Activated CD4-positive, alpha-beta T cell treated with anti-CD3 and anti-CD28 coated beads, Interleukin-2, amount 10 ng/mL, durations not matched to agents 24 days and 14 days (primary cell): ENCODE data around the gene R3HDM2. TPM values are rescaled to one million over a fixed set of nuclear protein-coding genes. Genes with fewer than 3 reads are reported as not detected.
"Not testable (repeated sequence)": the region's sequence is repeated elsewhere in the genome, so short reads cannot be mapped to it uniquely, and the experiment has no call there.

ENCODE experiments used
- DNase-seq: peaks from one replicate; pipeline ENCODE4 v3.0.0; 2022
- H3K27ac Mint-ChIP-seq: one replicate; pipeline ENCODE4 v1.8.0; 2022; ENCODE audit warnings: mild to moderate bottlenecking, mixed read lengths
- H3K27me3 Mint-ChIP-seq: one replicate; pipeline ENCODE4 v1.8.0; 2022; ENCODE audit warnings: mixed read lengths
- H3K36me3 Mint-ChIP-seq: one replicate; pipeline ENCODE4 v1.8.0; 2022; ENCODE audit warnings: low read depth, mild to moderate bottlenecking, mixed read lengths
- H3K4me1 Mint-ChIP-seq: one replicate; pipeline ENCODE4 v1.8.0; 2021; ENCODE audit warnings: mixed read lengths
- H3K4me3 Mint-ChIP-seq: one replicate; pipeline ENCODE4 v1.8.0; 2022; ENCODE audit warnings: mild to moderate bottlenecking, moderate library complexity, mixed read lengths
- H3K9me3 Mint-ChIP-seq: one replicate; pipeline ENCODE4 v1.8.0; 2021; ENCODE audit warnings: mixed read lengths
- intact Hi-C: fragments of 100-400 bp; cut with micrococcal nuclease; formaldehyde crosslinking; loops from one replicate; pipeline ENCODE4 v1.15.1; 2023
- total RNA-seq: library from RNA; stranded (reverse); gene quantifications from 2 replicates; pipeline ENCODE4 v1.2.3, GENCODE V29; 2022

The R3HDM2 gene
- total RNA-seq, 1 donor from 2014 or later: 45.8 TPM

DNA sequence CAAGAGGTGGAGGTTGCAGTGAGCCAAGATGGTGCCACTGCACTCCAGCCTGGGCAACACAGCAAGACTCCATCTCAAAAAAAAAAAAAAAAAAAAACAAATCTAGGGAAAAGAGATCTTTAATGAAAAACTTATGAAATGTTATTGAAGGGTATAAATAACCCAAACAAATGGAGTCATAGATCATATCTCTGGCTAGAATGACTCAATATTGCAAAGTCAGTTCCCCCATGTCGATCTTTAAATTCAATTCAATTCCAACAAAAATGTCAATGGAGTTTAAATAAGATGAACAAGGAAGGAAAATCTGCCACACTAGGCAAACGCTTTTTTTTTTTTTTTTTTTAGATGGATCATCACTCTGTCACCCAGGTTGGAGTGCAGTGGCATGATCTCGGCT is 78.7 kb downstream of the R3HDM2 start:
- Mint-ChIP-seq H3K9me3 (peaks cover 5% of the 10 kb centered on the region), H3K4me1 (no peaks in the 10 kb centered on the region), H3K27me3 (no peaks in the 10 kb centered on the region), H3K36me3 (peaks cover 28% of the 10 kb centered on the region), H3K27ac (no peak overlapping the region), H3K4me3 (no peak overlapping the region)
- DNase-seq: no peak
- intact Hi-C loops: no loop called here

DNA sequence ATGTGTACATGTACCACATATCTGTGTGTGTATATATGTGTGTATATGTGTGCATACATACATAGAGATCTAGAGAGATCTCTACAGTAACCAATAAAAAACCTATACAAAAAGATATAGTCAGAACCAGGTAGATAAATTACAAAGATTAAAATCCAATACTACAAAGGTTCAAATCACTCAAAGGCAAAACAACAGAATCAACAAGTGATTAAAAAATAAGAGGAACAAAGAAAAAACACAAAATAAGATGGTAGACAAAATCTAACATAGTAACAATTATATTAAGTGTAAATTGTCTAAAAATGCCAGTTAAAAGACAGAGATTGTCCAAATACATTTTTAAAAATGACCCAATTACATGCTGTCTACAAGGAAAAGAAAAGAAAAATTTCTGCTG is 83.6 kb downstream of the R3HDM2 start:
- intact Hi-C loops: no loop called here
- Mint-ChIP-seq H3K27me3 (no peaks in the 10 kb centered on the region), H3K4me3 (no peak overlapping the region), H3K9me3 (peaks cover 6% of the 10 kb centered on the region), H3K36me3 (peaks cover 31% of the 10 kb centered on the region), H3K27ac (no peak overlapping the region), H3K4me1 (peaks cover 6% of the 10 kb centered on the region)
- no peak for DNase-seq

DNA sequence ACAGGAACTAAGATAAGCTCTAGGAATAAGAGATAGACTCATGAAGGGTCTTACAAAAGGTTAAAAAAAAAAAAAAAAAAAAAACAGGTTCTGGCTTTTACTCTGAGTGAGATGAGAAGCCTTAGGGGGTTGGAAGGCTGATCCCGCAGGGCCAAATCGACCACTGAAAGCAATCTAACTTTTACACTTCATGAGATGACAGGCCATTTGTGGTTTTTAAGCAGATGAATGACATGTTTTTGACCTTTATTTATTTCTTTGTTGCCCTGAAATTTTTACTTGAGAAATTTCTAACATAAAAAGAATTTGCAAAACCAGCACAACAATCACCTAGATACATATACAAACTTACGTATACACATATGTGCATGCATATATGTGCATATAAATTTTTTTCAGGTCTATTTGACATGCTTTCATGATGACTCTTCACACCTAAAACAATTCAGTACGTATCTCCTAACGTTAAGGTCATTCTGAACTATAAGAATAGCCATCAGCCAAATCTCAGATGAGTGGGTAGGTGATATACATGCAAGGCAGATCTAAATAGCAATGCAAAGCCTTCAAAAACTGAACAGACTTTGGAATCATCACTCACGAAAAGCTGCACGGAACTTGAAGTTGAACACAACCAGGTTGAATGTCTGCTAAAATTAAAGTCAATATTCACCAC is 87.0 kb downstream of the R3HDM2 start:
- intact Hi-C loops: no loop called here
- Mint-ChIP-seq H3K4me1 (peaks cover 6% of the 10 kb centered on the region), H3K4me3 (no peak overlapping the region), H3K9me3 (peaks cover 6% of the 10 kb centered on the region), H3K27ac (no peak overlapping the region), H3K36me3 (peaks cover 30% of the 10 kb centered on the region), H3K27me3 (no peaks in the 10 kb centered on the region)
- no peak for DNase-seq

DNA sequence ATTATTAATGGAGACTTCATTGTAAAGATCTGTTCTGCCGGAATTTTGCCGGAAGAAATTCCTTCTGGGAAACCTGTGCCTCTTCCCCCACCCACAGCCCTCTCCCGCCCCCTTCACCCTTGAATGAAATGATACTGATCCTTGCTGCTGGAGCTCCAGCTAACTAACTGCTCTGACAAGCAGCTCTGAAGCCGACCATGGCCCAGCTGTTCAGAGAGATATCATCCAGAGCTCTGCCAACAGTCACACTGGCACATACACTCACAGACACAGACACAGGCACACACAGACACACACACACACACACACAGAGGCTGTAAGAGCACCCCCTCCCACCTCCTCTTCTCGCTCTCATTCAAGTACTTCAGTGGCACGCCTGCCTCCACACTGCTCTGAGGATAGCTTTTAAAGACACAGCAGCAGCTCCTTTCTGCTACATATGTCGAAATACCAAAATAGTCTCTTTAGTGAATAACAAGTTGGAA is 88.6 kb downstream of the R3HDM2 start:
- intact Hi-C loops: no loop called here
- Mint-ChIP-seq H3K36me3 (peaks cover 28% of the 10 kb centered on the region), H3K27me3 (no peaks in the 10 kb centered on the region), H3K9me3 (peaks cover 3% of the 10 kb centered on the region), H3K4me1 (peaks cover 6% of the 10 kb centered on the region), H3K27ac (no peak overlapping the region), H3K4me3 (no peak overlapping the region)
- no peak for DNase-seq

DNA sequence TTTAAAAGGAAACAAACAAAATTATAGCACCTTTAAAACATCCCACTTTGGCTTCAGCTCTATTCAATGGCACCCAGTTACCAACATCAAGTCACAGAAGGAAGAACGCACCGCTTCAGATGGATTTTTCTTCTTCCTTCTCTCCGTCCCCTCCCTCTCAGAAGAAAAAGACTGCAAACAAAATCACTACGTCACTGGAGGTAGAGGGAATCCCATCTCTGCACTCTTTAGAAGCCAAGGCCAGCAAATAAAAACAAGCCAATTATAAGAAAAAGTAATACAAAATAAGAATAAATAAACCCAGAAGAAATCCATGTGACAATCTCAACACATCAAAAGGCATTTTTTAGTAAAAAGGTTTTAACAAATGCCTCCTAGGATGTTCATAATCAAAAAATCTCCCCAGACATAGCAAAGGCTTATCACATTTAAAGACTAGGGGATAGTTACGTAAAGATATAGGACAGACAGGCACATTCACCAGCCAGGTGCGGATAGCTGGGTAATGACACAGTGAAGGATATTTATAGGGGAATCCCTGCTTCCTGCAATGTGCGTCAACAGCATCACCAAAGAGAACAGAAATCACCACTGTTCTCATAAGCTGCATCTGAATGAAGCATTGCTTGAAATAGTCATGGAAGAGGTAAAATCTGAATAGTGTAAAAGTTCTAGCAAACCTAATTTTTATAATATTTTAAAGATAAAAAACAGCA is 89.4 kb downstream of the R3HDM2 start:
- H3K4me3 Mint-ChIP-seq: no peak overlapping the region
- H3K4me1 Mint-ChIP-seq: peaks cover 6% of the 10 kb centered on the region
- intact Hi-C loops: no loop called here
- no peaks in the 10 kb centered on the region for H3K27me3 Mint-ChIP-seq
- H3K9me3 Mint-ChIP-seq: peaks cover 5% of the 10 kb centered on the region
- DNase-seq: no peak
- no peak overlapping the region for H3K27ac Mint-ChIP-seq
- peaks cover 31% of the 10 kb centered on the region for H3K36me3 Mint-ChIP-seq

DNA sequence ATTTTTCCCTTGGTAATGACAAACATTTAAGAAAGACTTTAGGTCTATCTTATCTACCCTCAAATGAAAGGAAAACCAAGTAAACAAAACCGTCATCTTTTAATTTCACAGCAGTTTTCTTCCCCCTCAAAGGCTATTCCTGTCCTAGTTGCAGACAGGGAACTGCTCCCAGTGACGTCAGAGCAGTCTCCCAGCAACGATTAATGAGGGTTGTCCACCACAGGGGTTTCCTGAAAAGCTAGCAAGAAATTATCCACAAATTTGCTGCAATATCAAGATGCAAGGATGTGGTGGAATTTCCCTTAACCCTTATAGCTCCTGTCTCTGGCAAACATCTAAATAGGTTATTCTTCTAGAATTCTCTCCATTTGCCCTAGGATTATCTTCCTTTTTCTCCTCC is 90.7 kb downstream of the R3HDM2 start:
- no peak for DNase-seq
- Mint-ChIP-seq H3K4me3 (no peak overlapping the region), H3K9me3 (peaks cover 8% of the 10 kb centered on the region), H3K4me1 (peaks cover 6% of the 10 kb centered on the region), H3K36me3 (peaks cover 35% of the 10 kb centered on the region), H3K27me3 (no peaks in the 10 kb centered on the region), H3K27ac (no peak overlapping the region)
- intact Hi-C loops: no loop called here

DNA sequence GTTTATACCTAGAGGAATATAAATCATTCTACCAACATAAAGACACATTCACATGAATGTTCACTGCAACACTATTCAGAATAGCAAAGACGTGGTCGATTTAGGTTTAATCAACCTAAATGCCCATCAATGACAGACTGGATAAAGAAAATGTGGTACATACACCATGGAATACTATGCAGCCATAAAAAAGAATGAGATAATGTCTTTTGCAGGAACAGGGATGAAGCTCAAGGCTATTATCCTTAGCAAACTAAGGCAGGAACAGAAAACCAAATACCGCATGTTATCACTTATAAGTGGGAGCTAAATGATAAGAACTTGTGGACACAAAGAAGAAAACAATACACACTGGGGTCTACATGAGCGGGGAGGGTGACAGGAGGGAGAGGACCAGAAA is 94.5 kb downstream of the R3HDM2 start:
- H3K36me3 Mint-ChIP-seq: peaks cover 30% of the 10 kb centered on the region
- H3K27ac Mint-ChIP-seq, DNase-seq, intact Hi-C loops, H3K4me1 Mint-ChIP-seq, H3K4me3 Mint-ChIP-seq, H3K9me3 Mint-ChIP-seq, H3K27me3 Mint-ChIP-seq: not testable (repeated sequence)

DNA sequence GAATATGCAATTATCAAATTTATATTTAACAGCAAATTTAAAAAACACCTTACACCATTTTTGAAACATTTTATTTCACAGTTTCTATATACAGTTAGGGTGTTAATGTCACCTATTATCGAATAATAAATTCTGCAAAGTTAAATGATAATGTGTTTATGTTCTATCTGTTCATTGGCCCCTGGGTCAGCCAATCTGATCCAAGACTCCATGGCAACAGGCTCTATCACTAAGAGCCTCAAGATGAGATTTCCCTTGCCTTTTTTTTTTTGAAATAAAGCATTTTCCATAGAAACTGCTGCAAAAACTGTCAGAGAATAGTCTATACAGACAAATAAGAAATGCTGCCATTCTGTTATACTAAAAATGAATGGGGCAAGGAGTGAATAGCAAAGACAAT is 96.6 kb downstream of the R3HDM2 start:
- DNase-seq: no peak
- no peaks in the 10 kb centered on the region for H3K4me1 Mint-ChIP-seq
- no peaks in the 10 kb centered on the region for H3K27me3 Mint-ChIP-seq
- no peak overlapping the region for H3K27ac Mint-ChIP-seq
- H3K36me3 Mint-ChIP-seq: peaks cover 31% of the 10 kb centered on the region
- H3K9me3 Mint-ChIP-seq: peaks cover 8% of the 10 kb centered on the region
- no peak overlapping the region for H3K4me3 Mint-ChIP-seq
- intact Hi-C loops: no loop called here

DNA sequence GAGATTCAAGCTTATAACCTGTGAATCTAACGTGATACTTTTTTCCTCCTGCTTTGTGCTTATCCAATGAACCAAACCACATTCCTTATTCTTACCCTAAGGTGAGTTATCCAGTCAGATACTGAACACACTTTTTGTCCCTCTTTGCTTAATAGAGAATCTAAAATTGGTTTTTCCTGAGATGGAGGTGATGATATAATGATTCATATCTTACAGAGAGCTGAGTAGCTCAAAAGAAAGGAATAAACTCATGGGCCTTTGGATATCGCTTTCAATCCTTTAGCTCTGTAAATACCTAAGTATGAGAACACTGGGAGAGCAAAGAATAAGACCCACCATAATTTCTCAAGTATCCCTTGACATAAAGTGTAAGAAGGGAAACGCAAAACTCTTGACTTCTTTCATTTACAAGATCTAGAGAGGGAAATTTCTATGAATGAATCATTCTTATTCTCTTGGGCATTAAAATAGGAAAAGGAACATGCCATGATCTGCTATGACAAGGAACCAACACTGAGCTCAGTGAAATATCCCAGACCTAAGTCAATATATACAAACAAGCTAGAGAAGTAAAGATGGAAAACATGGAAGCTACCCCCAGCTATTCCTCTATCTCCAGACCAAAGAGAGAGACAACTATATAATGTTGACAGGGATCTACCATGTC is 98.1 kb downstream of the R3HDM2 start:
- Mint-ChIP-seq H3K4me3 (no peak overlapping the region), H3K27ac (no peak overlapping the region), H3K27me3 (no peaks in the 10 kb centered on the region), H3K36me3 (peaks cover 24% of the 10 kb centered on the region), H3K9me3 (peaks cover 8% of the 10 kb centered on the region), H3K4me1 (no peaks in the 10 kb centered on the region)
- intact Hi-C loops: no loop called here
- no peak for DNase-seq

DNA sequence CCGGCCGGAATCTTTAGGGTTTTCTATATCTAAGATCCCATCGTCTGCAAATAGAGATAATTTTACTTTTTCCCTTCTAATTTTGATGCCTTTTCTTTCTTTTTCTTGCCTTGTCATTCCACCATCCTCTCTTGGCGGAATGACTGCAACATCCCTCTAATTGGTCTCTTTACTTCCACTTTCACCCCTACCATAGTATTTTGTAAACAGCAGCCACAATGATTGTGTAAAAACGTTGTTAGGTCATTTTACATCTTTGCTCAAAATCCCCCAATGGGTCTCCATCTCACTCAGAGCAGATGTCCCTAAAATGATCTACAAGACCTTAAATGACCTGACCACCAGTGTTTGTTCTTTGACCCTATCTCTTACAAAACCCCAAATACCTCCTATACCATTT is 99.9 kb downstream of the R3HDM2 start:
- intact Hi-C loops: no loop called here
- H3K27ac Mint-ChIP-seq: no peak overlapping the region
- no peaks in the 10 kb centered on the region for H3K9me3 Mint-ChIP-seq
- DNase-seq: no peak
- peaks cover 22% of the 10 kb centered on the region for H3K36me3 Mint-ChIP-seq
- H3K27me3 Mint-ChIP-seq: no peaks in the 10 kb centered on the region
- no peak overlapping the region for H3K4me3 Mint-ChIP-seq
- H3K4me1 Mint-ChIP-seq: no peaks in the 10 kb centered on the region

DNA sequence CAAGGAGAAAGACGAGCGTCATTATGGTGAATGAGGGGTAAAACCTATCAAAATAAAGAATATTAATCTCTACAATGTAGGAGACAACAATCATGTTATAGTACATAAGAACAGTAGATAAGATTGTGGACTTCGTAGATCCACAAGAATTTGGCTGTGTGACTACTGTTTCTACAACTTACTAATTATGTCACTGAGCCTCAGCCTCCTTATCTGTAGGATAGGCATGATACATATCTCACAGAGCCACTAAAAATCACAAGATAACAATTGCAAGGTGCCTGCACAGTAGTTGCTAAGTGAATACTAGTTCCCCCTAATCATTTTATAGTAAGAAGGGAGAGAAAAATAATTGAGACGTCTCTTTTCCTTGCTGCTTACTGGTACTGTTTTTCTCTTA is 101.6 kb downstream of the R3HDM2 start:
- Mint-ChIP-seq H3K27ac (no peak overlapping the region), H3K4me3 (no peak overlapping the region), H3K9me3 (no peaks in the 10 kb centered on the region), H3K4me1 (no peaks in the 10 kb centered on the region), H3K36me3 (peaks cover 23% of the 10 kb centered on the region), H3K27me3 (no peaks in the 10 kb centered on the region)
- intact Hi-C loops: no loop called here
- no peak for DNase-seq

DNA sequence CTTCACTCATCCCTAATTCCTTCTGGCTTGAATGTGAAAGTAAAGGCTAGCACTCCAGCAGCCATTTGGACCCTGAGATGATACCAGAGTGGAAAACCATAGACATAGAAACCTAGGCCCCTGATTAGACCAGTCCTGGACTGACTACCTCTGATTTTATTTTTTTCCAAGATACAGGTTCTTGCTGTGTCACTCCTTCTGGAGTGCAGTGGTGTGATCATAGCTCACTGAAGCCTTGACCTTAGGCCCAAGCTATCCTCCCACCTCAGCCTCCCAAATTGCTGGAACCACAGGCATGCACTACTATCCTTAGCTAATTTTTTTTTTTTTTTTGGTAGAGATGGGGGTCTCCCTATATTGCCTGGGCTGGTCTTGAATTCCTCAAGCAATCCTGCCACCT is 105.4 kb downstream of the R3HDM2 start:
- no peaks in the 10 kb centered on the region for H3K4me1 Mint-ChIP-seq
- intact Hi-C loops: no loop called here
- H3K36me3 Mint-ChIP-seq: peaks cover 17% of the 10 kb centered on the region
- H3K9me3 Mint-ChIP-seq: no peaks in the 10 kb centered on the region
- DNase-seq: no peak
- no peak overlapping the region for H3K4me3 Mint-ChIP-seq
- no peaks in the 10 kb centered on the region for H3K27me3 Mint-ChIP-seq
- no peak overlapping the region for H3K27ac Mint-ChIP-seq

DNA sequence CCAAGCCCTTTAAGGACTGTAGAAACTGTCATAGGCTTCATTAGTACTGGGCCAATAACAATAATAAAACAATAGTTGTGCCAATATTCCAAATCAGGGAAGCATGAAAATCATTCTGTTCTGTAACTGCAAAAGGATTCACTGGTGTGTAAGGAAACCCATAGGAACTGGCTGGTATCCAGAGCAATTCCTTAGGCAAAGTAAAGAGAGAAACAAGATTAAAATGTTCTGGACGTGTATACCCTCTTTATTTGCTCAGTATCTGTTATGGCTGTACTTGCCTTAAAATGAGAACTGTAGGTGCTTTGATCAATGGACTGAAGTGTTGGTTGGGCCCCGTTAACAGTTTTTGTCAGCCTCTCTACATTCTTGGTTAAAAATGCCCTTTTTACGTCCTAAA is 107.4 kb downstream of the R3HDM2 start:
- Mint-ChIP-seq H3K9me3 (no peaks in the 10 kb centered on the region), H3K4me1 (peaks cover 2% of the 10 kb centered on the region), H3K27ac (no peak overlapping the region), H3K27me3 (no peaks in the 10 kb centered on the region), H3K36me3 (peaks cover 13% of the 10 kb centered on the region), H3K4me3 (no peak overlapping the region)
- DNase-seq: no peak
- intact Hi-C loops: no loop called here

DNA sequence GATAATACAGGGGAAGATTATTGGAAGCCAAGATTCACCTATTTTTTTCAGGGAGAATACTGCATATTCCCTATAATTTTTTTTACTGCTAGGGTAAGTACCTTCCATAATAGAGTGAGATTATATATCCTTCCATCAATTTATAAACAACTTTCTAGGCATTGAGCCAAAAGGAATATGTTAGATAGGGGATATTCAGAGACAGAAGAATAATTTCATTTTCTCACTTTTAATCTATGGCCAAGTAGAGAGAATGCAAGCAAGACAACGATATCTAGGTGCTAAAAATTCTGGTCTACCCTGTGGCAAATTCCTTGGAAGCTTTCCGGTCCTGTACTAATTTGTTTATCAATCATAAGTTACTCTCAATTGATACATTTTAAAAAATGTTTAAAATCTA is 110.2 kb downstream of the R3HDM2 start:
- DNase-seq: no peak
- intact Hi-C loops: no loop called here
- Mint-ChIP-seq H3K27ac (no peak overlapping the region), H3K27me3 (no peaks in the 10 kb centered on the region), H3K4me3 (no peak overlapping the region), H3K36me3 (peaks cover 2% of the 10 kb centered on the region), H3K9me3 (no peaks in the 10 kb centered on the region), H3K4me1 (peaks cover 2% of the 10 kb centered on the region)
